Measurements from ENCODE around the gene DENND1A. TPM values are rescaled to one million over a fixed set of nuclear protein-coding genes. Genes with fewer than 3 reads are reported as not detected.

DENND1A gene
- total RNA-seq, 1 donor from 2014 or later, result 25.2 TPM

DNA sequence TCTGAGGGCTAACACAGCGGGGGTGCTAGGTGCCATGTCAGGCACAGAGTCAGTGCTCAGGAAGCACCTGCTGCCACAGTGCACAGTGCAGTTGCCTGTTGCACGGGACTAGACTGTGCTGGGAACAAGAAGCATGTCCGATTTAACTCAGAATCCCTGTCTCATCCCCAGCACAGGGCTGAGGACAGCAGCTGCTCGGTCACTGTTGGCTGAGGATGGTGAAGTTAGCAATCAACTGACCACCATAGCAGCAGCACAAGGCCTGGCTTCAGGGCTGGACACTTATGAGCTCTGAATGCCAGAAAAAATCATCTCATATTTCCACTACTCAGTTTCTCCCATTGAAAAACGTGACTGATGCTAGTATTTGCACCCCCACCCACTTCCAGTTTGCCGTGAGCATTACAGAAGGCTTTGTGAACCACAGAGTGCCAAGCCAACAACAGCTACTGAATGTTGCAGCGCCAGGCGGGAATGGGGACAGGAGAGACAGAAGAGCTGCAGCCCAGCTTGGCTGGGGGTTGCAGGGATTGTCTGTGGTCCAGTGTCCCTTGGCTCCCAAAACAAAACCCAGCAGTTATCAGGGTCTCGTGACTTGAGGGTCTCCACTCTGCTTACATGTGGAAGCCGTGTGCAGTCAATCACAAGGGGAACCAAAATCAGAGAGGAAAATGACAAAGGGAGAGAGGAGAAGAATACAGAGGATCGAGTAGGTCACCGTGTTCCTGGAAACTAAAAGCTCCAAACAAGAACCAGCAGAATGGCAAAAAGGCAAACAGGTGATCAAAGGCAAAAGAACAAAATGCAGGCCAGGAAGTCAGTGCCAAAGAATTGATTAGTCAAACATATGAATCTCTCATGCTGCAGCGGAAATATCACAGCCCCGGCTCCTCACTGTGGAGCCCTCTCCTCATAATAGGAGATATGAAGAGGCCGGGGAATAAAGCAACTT lies 418.3 kb downstream of the DENND1A start:
- POLR2A ChIA-PET, result no interaction called here
- DNase-seq, result no peak

DNA sequence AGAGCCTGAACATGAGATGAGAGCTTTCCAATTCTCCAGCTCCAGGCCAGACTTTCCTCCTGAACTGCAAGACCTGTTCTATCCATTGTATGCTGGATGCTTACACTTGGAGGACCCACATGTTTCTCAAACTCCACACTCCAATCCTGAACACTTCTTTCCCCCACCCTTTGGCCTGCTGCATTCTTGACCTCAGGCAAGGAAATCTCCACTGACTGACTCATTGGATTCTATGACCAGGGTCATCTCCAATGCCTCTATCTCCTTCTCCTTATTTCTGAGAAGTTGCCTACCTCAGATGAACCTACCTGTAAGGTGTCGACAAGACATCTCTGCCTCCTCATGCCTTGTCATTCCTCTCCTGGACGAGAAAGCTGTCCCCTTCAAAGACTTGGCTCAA lies 420.3 kb downstream of the DENND1A start:
- POLR2A ChIA-PET, result no interaction called here
- ATAC-seq (ENCODE audit: low read depth), result no peak
- H3K4me3 Mint-ChIP-seq, result no peak overlapping the region
- peaks cover 19% of the 10 kb centered on the region for H3K36me3 Mint-ChIP-seq (ENCODE audit: low read depth)
- no peak overlapping the region for H3K27ac Mint-ChIP-seq
- no peak for DNase-seq
- intact Hi-C loops (cut with micrococcal nuclease), result no loop called here
- no peaks in the 10 kb centered on the region for H3K9me3 Mint-ChIP-seq
- TF ChIP-seq, protein P1, sequence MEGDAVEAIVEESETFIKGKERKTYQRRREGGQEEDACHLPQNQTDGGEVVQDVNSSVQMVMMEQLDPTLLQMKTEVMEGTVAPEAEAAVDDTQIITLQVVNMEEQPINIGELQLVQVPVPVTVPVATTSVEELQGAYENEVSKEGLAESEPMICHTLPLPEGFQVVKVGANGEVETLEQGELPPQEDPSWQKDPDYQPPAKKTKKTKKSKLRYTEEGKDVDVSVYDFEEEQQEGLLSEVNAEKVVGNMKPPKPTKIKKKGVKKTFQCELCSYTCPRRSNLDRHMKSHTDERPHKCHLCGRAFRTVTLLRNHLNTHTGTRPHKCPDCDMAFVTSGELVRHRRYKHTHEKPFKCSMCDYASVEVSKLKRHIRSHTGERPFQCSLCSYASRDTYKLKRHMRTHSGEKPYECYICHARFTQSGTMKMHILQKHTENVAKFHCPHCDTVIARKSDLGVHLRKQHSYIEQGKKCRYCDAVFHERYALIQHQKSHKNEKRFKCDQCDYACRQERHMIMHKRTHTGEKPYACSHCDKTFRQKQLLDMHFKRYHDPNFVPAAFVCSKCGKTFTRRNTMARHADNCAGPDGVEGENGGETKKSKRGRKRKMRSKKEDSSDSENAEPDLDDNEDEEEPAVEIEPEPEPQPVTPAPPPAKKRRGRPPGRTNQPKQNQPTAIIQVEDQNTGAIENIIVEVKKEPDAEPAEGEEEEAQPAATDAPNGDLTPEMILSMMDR (IDR thresholded peaks at IDR 0.05), result no peak
- no peaks in the 10 kb centered on the region for H3K4me1 Mint-ChIP-seq
- CTCF ChIA-PET, result interaction anchor here (0.5 kb wide), 1 partner anchor 649 kb away, joined by 3 read pairs; no protein-coding TSS in a partner anchor
- no peaks in the 10 kb centered on the region for H3K27me3 Mint-ChIP-seq

More for the DNA sequence above, 418.3 kb downstream of the DENND1A start:
- no peaks in the 10 kb centered on the region for H3K4me1 Mint-ChIP-seq
- H3K27ac Mint-ChIP-seq, result no peak overlapping the region
- no peaks in the 10 kb centered on the region for H3K9me3 Mint-ChIP-seq
- H3K36me3 Mint-ChIP-seq (ENCODE audit: low read depth), result peaks cover 17% of the 10 kb centered on the region
- no peak overlapping the region for H3K4me3 Mint-ChIP-seq
- TF ChIP-seq, protein P1 (IDR thresholded peaks at IDR 0.05), result no peak
- CTCF ChIA-PET, result no interaction called here
- ATAC-seq (ENCODE audit: low read depth), result no peak
- H3K27me3 Mint-ChIP-seq, result no peaks in the 10 kb centered on the region
- intact Hi-C loops (cut with micrococcal nuclease), result no loop called here

DNA sequence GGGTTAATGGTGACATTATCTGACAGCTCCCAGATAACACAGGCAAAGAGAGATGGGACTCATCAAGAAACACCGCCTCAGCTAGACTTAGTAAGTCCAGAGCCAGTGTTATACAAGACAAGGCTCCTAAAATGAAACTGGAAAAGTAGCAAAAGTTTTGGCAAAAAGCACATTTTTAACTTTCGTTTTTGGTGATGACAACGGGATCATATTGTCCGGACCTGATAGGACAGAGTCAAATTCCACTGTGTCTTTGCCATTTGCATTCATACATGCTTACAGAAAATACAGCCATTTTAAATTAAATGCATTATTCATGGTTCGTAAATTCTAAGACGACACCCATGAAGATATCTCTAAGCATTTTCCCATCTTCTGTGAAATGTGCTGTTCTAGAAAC lies 421.9 kb downstream of the DENND1A start:
- intact Hi-C loops (cut with micrococcal nuclease), result no loop called here
- H3K27me3 Mint-ChIP-seq, result no peaks in the 10 kb centered on the region
- no peaks in the 10 kb centered on the region for H3K9me3 Mint-ChIP-seq
- TF ChIP-seq, protein P1 (IDR thresholded peaks at IDR 0.05), result no peak
- ATAC-seq (ENCODE audit: low read depth) (no peak), DNase-seq (no peak)
- peaks cover 14% of the 10 kb centered on the region for H3K36me3 Mint-ChIP-seq (ENCODE audit: low read depth)
- H3K4me1 Mint-ChIP-seq, result no peaks in the 10 kb centered on the region
- H3K4me3 Mint-ChIP-seq, result no peak overlapping the region
- POLR2A ChIA-PET, result no interaction called here
- CTCF ChIA-PET, result no interaction called here
- H3K27ac Mint-ChIP-seq, result no peak overlapping the region

DNA sequence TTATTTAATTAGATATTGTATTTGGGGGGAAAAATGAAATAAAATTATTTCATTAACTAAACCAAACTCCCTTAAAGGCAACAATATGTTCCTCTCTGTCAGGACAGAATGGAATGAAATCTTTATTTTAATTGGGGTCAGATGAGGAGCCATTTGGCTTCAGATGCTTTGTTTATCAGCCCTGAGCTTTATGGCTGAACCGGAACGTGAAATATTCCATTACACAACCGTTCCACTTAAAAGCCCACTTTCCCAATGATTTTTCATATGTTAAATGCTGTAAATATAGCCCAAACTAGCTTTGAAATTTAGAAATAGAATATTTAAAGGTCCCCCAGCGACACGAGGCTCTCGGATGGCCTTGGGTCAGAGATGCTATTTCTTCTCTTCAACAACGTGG lies 424.4 kb downstream of the DENND1A start:
- CTCF ChIA-PET, result no interaction called here
- no peaks in the 10 kb centered on the region for H3K27me3 Mint-ChIP-seq
- no peak overlapping the region for H3K4me3 Mint-ChIP-seq
- H3K4me1 Mint-ChIP-seq, result no peaks in the 10 kb centered on the region
- peaks cover 13% of the 10 kb centered on the region for H3K36me3 Mint-ChIP-seq (ENCODE audit: low read depth)
- no peak for ATAC-seq (ENCODE audit: low read depth)
- no peak for DNase-seq
- POLR2A ChIA-PET, result no interaction called here
- H3K27ac Mint-ChIP-seq, result no peak overlapping the region
- intact Hi-C loops (cut with micrococcal nuclease), result no loop called here
- TF ChIP-seq, protein P1 (IDR thresholded peaks at IDR 0.05), result no peak
- H3K9me3 Mint-ChIP-seq, result no peaks in the 10 kb centered on the region

DNA sequence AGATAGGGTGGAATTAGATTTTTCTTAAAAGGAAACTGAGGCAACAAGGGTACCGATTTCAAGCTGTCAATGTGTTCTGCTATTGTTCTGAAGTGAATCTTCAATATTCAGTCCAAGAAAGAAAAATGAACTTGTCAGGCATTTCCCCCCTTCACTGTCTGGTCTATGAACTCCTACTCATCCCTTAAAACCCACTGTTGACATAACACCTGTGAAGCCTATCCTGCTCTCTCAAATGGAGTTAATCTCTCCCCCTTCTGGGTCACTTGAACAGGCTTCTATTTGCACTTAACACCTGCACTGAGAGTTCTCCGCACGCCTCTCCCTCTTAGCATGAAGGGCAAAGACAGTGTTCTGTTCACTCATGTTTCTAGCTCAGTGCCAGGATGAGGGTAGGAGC lies 429.6 kb downstream of the DENND1A start:
- Mint-ChIP-seq H3K27ac (no peak overlapping the region), H3K4me3 (no peak overlapping the region), H3K4me1 (no peaks in the 10 kb centered on the region), H3K27me3 (no peaks in the 10 kb centered on the region), H3K36me3 (ENCODE audit: low read depth) (no peaks in the 10 kb centered on the region), H3K9me3 (no peaks in the 10 kb centered on the region)
- CTCF ChIA-PET, result no interaction called here
- intact Hi-C loops (cut with micrococcal nuclease), result no loop called here
- ATAC-seq (ENCODE audit: low read depth) (no peak), DNase-seq (no peak)
- POLR2A ChIA-PET, result no interaction called here
- TF ChIP-seq, protein P1 (IDR thresholded peaks at IDR 0.05), result no peak

All from activated B cell treated with CpG ODN at 0.5 μM for 24 hours (primary cell).